ENCODE data around the gene RAPGEF2. TPM values are rescaled to one million over a fixed set of nuclear protein-coding genes. Genes with fewer than 3 reads are reported as not detected.
"Not testable (repeated sequence)": the region's sequence is repeated elsewhere in the genome, so short reads cannot be mapped to it uniquely, and the experiment has no call there.

RAPGEF2 gene
- total RNA-seq, 1 donor from 2014 or later: 82.6 TPM

DNA sequence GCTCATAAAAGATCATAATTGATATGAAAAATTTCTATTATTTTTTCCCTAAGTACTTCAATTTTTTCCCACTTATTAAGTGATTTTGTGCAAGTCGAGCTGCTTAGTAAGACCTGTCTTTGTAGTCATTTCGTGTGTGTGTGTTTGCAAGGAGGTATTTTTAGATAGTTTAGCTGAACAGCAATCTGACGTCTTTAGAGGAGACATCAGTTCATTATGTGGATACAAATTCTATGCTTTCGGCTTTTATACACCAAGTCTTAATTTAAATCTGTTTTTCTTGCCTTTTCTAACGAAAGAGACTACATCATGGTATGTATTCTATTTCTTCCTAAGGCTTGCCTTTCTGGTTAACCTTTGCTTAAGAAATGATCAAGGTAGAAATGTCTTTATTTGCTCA lies 179.4 kb downstream of the RAPGEF2 start:
- DNase-seq: no peak

GRCh38 chr4:159282944-159283343 lies 180.1 kb downstream of the RAPGEF2 start:
- no peak for DNase-seq

DNA sequence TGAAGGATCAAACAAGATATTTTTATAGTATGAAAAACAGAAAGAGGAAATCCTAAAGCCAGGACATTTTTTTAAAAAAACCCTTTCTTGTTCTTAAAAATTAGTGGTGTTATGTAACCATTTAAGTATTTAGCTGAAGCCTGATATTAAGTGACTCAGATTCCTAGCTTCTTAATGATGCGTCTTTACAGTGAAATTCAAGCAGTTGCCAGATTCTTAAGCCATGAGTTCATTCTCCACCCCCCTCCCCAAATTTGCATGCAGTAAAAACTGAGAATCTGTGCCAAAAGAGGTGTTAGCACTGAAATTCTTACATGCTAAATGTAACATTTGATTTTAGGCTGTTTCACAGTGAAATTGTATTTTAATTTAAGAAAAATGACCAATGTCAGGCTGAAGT lies 180.8 kb downstream of the RAPGEF2 start:
- peak; percentile 46 for DNase-seq

GRCh38 chr4:159284113-159284512 lies 181.2 kb downstream of the RAPGEF2 start:
- no peak for DNase-seq

GRCh38 chr4:159284733-159285132 lies 181.9 kb downstream of the RAPGEF2 start:
- no peak for DNase-seq

GRCh38 chr4:159287767-159288166 lies 184.9 kb downstream of the RAPGEF2 start:
- no peak for DNase-seq

DNA sequence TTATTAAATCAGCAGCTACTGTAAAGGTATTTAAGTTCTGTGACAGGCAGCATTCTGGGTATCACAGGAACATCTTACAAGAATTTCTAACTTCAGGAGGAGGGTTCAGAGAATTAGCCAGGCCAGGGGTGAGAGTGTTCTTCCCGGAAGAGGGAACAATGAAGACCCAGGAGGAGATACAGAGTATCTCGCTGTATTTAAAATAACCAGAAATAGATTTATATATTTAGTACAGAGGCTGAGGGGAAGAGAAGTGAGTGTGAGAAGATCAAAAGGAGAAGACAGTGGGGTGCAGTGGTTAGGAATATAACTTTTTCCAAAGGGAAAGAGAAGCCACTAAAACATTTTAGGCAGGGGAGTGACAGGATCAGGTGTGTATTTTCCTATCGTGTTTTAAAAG lies 186.8 kb downstream of the RAPGEF2 start:
- no peak for DNase-seq

GRCh38 chr4:159290321-159291030 lies 187.6 kb downstream of the RAPGEF2 start:
- no peak for DNase-seq

GRCh38 chr4:159291176-159291575 lies 188.3 kb downstream of the RAPGEF2 start:
- no peak for DNase-seq

DNA sequence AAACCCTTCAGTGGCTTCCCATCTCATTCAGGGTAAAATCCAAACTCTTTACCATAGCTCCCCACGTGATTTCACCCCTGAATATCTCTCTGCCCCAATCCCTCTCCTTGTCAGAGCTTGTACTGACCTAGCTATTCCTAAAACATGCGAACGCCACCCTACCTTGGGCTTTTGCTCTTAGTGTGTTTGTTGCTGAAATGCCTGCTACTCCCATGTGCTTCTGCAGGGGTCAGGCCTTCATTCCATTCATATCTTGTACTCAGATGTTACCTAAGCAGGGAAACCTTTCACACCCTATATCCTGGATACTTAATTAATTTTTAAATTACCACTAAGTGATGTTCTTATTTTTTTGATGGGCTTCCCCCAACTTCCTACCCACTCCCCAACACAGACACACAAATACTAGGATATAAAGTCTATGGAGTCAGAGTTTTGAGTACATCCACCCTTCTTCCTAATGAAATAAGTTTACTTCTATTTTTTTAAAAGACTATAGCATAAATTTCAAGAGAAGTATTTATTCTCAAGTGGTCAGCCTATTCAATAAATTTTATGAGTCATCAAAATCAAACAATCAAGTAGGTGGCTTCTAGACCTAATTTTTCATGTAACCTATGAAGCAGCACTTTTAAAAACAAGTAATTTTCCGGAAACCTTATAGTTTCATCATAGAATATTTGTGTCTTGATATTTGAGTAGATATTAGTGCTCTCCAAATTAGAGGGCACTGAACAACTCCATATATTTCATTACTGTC lies 189.4 kb downstream of the RAPGEF2 start:
- DNase-seq: no peak

- no peak for DNase-seq
Observed at GRCh38 chr4:159293811-159294515, 191.1 kb downstream of the RAPGEF2 start.

GRCh38 chr4:159296061-159296460 lies 193.2 kb downstream of the RAPGEF2 start:
- DNase-seq: no peak

- DNase-seq: no peak
Observed at GRCh38 chr4:159297091-159297490, 194.2 kb downstream of the RAPGEF2 start.

DNA sequence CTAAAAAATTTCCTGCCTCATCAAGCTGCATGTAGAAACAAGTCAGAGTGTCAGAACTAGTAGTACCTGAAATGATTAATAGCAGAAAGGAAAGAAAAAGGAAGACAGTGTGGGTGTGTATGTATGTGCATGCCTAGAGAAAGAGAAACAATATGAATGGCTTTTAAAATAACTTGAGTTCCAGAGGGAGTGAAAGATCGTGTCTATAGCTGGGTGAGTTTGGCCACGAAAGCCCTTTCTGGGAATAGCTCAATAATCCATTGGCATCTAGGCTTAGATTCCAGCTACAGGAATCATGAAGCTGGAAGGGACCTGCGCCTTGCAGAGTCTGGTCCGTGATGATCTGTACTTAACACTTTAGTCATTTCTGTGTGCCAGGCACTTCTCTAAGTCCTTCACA lies 195.6 kb downstream of the RAPGEF2 start:
- DNase-seq: peak; percentile 21

DNA sequence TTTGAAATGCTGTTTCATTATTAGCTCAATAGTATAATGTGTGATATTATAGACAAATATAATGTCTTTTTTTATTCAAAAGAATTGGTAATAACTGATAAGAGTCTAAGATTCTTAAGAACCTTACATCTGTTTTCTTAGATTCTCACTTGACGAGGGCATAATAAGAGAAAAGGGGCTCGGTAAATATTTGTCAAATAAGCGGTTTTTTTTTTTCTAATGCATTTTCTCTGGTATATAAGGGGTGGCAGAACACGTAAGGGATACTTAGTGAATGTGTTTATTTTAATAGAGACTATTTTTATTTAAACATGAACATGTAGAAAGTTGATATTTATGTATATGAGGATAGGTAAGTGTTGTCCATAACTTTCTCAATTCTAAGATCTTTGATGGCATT lies 200.6 kb downstream of the RAPGEF2 start:
- no peak for DNase-seq

- no peak for DNase-seq
Observed at GRCh38 chr4:159305129-159305528, 202.2 kb downstream of the RAPGEF2 start.

GRCh38 chr4:159307929-159308328 lies 205.1 kb downstream of the RAPGEF2 start:
- no peak for DNase-seq

DNA sequence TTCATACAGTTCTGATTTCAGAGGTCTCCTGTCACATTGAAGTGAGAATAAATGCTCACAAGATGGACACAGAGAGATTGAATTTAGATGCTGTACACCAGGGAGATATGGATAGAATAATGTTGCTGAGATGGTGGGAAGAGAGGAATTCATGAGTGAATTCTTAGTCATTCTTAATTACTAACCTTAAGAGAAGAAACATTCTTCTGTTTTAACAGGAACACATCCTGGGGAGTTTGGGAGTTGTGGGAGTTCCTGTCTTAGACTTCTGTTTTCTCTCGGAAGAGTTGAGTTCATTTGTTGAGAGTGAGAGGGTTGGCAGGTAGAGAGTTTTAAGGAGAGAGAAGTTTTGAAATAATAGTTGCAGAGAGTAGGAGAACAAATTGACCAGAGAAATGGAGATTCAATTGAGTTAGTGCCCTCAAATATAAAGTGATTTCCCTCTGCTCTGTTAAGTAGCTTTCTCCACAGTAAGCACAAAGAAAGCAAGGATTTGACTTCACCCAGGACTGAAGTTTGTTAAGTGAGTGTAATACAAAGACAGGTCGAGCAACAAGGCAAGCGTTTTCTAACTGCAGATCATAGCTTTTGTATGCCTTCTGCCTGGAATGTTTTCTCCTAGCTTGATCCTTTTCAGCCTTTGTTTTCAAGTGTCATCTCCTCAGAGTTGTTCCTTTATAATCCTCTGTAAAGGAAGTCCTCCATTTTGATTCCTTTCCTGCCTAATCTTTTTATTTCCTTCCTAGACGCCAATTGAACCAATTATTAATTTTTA lies 205.9 kb downstream of the RAPGEF2 start:
- DNase-seq: no peak

GRCh38 chr4:159312236-159312635 lies 209.4 kb downstream of the RAPGEF2 start:
- DNase-seq: no peak

GRCh38 chr4:159315879-159316278 lies 213.0 kb downstream of the RAPGEF2 start:
- not testable (repeated sequence) for DNase-seq

- DNase-seq: no peak
Observed at GRCh38 chr4:159317203-159317602, 214.3 kb downstream of the RAPGEF2 start.

DNA sequence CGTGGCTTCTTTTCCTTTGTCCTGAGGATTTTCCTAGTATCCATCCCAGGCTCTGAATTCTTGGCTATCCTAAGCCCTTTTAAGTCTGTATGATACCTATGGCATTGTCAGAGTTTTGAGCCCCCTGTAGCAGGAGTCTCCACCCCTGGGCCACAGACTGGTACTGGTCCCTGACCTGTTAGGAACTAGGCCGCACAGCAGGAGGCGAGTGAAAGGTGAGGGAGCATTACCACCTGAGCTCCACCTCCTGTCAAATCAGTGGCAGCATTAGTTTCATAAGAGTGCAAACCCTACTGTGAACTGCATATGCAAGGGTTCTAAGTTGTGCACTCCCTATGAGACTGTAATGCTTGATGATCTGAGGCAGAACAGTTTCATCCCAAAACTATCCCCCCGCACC lies 216.1 kb downstream of the RAPGEF2 start:
- DNase-seq: no peak

All from tongue (tissue), 2 donors.